ENCODE results near the gene NSUN4. TPM values are rescaled to one million over a fixed set of nuclear protein-coding genes. Genes with fewer than 3 reads are reported as not detected.
A peak's percentile ranks its signal among the peaks of the same experiment; 100 is the strongest.

Gene NSUN4
- total and polyA plus RNA-seq, 9 of the 15 experiments (the other 6 are each of a cell fraction or from before 2014, with no cell fraction given), result 33.4 to 60.2 (median 46.3) TPM

DNA sequence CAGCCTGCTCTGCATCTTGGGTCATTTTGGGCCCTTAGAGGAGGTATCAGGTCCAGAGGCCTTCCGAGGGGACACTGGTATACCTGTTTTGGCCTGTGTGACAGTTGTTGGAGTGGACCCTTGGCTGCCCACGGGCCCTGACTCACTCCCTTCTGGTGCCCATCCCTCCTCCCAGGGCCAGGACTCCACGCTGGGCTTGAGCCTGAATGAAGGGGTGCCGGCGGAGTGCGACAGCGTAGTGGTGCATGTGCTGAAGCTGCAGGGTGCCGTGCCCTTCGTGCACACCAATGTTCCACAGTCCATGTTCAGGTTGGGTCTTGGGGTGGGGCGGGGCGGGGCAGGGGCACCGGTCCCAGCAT lies 64.6 kb downstream of the NSUN4 start:
- Histone ChIP-seq H3K79me2 (ENCODE audit: control insufficient read depth, insufficient read depth, low read length) (no peaks in the 10 kb centered on the region), H3K9ac (ENCODE audit: insufficient read depth in 1 of 2, low read depth in 2 of 2, low read length in 2 of 2) (peak overlapping the region in 1 of 2 experiments; percentile 56; a peak in 1 of 4 replicates), H3K9me1 (ENCODE audit: control insufficient read depth, insufficient read depth, low read length) (no peaks in the 10 kb centered on the region), H4K20me1 (replicated peaks; ENCODE audit: control insufficient read depth, insufficient read depth, low read length) (no peaks in the 10 kb centered on the region), H3K4me3 (no peak overlapping the region), H2AFZ (ENCODE audit: low read depth, low read length) (no peak overlapping the region), H3K27me3 (ENCODE audit: control insufficient read depth in 2 of 2, insufficient read depth in 2 of 2, low read length in 2 of 2) (peaks cover 3 to 4% of the 10 kb centered on the region in 2 experiments; a peak in 3 of 5 replicates), H3K4me1 (replicated peaks in 1 of 2; ENCODE audit: control insufficient read depth in 2 of 2, insufficient read depth in 2 of 2, low read length in 2 of 2) (peaks cover 27 to 42% of the 10 kb centered on the region in 2 experiments; a peak in 4 of 5 replicates), H3K27ac (ENCODE audit: extremely low read depth, low read depth, low read length) (no peak overlapping the region), H3K4me2 (ENCODE audit: insufficient read depth, low read length) (no peak overlapping the region), H3K9me3 (replicated peaks; ENCODE audit: control insufficient read depth, insufficient read depth, low read depth, low read length) (no peaks in the 10 kb centered on the region), H3K36me3 (ENCODE audit: control insufficient read depth, insufficient read depth, low read length) (no peaks in the 10 kb centered on the region)
- no TSS peak for BruUV-seq (replicated peaks)
- ATAC-seq (no peak), FAIRE-seq (no peak), DNase-seq (ENCODE audit: extremely low read depth in 1 of 4, low spot score in 3 of 4) (no peak)
- ChIA-PET CTCF (ENCODE audit: low intra/inter-chr PET ratio) (interaction anchor here (2.1 kb wide), 1 partner anchor 142 kb away, joined by 12 read pairs; no protein-coding TSS in a partner anchor), POLR2A (interaction anchor here (0.6 to 0.7 kb wide), 2 partner anchors 32 to 130 kb away, joined by 3 to 4 read pairs; a partner anchor contains a TSS)
- intact Hi-C loops (cut with micrococcal nuclease), result loop anchor here (5.0 kb wide), 2 partner anchors 72 to 73 kb away; no protein-coding TSS in a partner anchor
- no peak for TF ChIP-seq ZNF79 (CRISPR knock-in tag; IDR thresholded peaks at IDR 0.05; ENCODE audit: low read depth)
- TF ChIP-seq NFIC (IDR thresholded peaks at IDR 0.05), result no peak
- in situ Hi-C loops (cut with MboI), result loop anchor here (5.0 kb wide), 1 partner anchor 132 kb away; a partner anchor contains a TSS
- 71% methylated on average over 10 of the region's 12 CpGs for WGBS (ENCODE audit: insufficient coverage, low coverage, missing lambda C conversion rate)

DNA sequence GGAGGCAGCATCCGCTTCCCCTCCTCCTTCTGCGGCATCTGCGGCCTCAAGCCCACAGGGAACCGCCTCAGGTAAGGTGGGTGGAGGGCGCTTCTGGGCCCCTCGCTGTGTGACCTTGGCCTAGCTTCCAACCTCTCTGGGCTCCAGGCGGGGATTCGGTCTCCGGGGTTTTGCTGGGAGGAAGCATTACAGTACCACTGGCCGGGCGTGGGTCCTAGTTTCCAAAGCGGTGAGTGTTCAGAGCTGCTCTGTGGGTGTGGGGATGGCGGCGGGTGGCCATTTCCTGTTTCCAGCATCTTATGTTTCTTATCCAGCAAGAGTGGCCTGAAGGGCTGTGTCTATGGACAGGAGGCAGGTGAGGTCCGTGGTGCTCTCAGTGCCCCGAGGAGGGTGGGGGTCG lies 65.1 kb downstream of the NSUN4 start:
- in situ Hi-C loops (cut with MboI), result loop anchor here (5.0 kb wide), 1 partner anchor 132 kb away; a partner anchor contains a TSS
- intact Hi-C loops (cut with micrococcal nuclease), result loop anchor here (1.0 to 5.0 kb wide), 4 partner anchors 37 to 123 kb away; no protein-coding TSS in a partner anchor
- H3K79me2 ChIP-seq (ENCODE audit: control insufficient read depth, insufficient read depth, low read length), result no peaks in the 10 kb centered on the region
- H3K9ac ChIP-seq (ENCODE audit: insufficient read depth in 1 of 2, low read depth in 2 of 2, low read length in 2 of 2), result peak overlapping the region in 1 of 2 experiments; percentile 3; a peak in 3 of 4 replicates
- no peak overlapping the region for H3K27ac ChIP-seq (ENCODE audit: extremely low read depth, low read depth, low read length)
- FAIRE-seq, result no peak
- 60% methylated on average over 16 of the region's 17 CpGs for WGBS (ENCODE audit: insufficient coverage, low coverage, missing lambda C conversion rate)
- ATAC-seq, result no peak
- TF ChIP-seq, protein P1, sequence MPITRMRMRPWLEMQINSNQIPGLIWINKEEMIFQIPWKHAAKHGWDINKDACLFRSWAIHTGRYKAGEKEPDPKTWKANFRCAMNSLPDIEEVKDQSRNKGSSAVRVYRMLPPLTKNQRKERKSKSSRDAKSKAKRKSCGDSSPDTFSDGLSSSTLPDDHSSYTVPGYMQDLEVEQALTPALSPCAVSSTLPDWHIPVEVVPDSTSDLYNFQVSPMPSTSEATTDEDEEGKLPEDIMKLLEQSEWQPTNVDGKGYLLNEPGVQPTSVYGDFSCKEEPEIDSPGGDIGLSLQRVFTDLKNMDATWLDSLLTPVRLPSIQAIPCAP (CRISPR knock-in tag; IDR thresholded peaks at IDR 0.05; ENCODE audit: borderline replicate concordance), result no peak
- TF ChIP-seq ZFP36 (IDR thresholded peaks at IDR 0.05; ENCODE audit: low read depth, low read length, partially characterized antibody) (peak; percentile 46), JUN (IDR thresholded peaks at IDR 0.05; ENCODE audit: borderline replicate concordance, low read depth, low read length) (no peak), JUN (CRISPR knock-in tag; IDR thresholded peaks at IDR 0.05; ENCODE audit: borderline replicate concordance) (no peak), ETV6 (IDR thresholded peaks at IDR 0.05; ENCODE audit: borderline replicate concordance in 1 of 2, low read depth in 2 of 2, low read length in 1 of 2) (no peak), ETV6 (CRISPR knock-in tag; IDR thresholded peaks at IDR 0.05; ENCODE audit: borderline replicate concordance) (no peak)
- H3K4me3 ChIP-seq, result no peak overlapping the region
- peaks cover 27 to 46% of the 10 kb centered on the region in 2 experiments; a peak in 4 of 5 replicates for H3K4me1 ChIP-seq (replicated peaks in 1 of 2; ENCODE audit: control insufficient read depth in 2 of 2, insufficient read depth in 2 of 2, low read length in 2 of 2)
- H3K27me3 ChIP-seq (ENCODE audit: control insufficient read depth in 2 of 2, insufficient read depth in 2 of 2, low read length in 2 of 2), result no peaks in the 10 kb centered on the region
- H4K20me1 ChIP-seq (replicated peaks; ENCODE audit: control insufficient read depth, insufficient read depth, low read length), result no peaks in the 10 kb centered on the region
- no TSS peak for BruUV-seq (replicated peaks)
- H3K4me2 ChIP-seq (ENCODE audit: insufficient read depth, low read length), result no peak overlapping the region
- peak in 1 of 4 experiments; percentile 24 for DNase-seq (ENCODE audit: extremely low read depth in 1 of 4, low spot score in 3 of 4)
- no peaks in the 10 kb centered on the region for H3K36me3 ChIP-seq (ENCODE audit: control insufficient read depth, insufficient read depth, low read length)
- no peaks in the 10 kb centered on the region for H3K9me1 ChIP-seq (ENCODE audit: control insufficient read depth, insufficient read depth, low read length)
- peak overlapping the region; percentile 74; the same call in 1 of the 2 replicates for H2AFZ ChIP-seq (ENCODE audit: low read depth, low read length)
- no peaks in the 10 kb centered on the region for H3K9me3 ChIP-seq (replicated peaks; ENCODE audit: control insufficient read depth, insufficient read depth, low read depth, low read length)
- CTCF ChIA-PET (ENCODE audit: low intra/inter-chr PET ratio), result interaction anchor here (0.6 to 2.4 kb wide), 10 partner anchors 36 to 1261 kb away, joined by 3 to 22 read pairs (median 4); no protein-coding TSS in a partner anchor
- POLR2A ChIA-PET, result interaction anchor here (0.6 to 0.7 kb wide), 2 partner anchors 66 to 130 kb away, joined by 3 to 4 read pairs; a partner anchor contains a TSS
